Endothelial cell (in vitro differentiated cells): ENCODE results near the gene HASPIN. TPM values are rescaled to one million over a fixed set of nuclear protein-coding genes. Genes with fewer than 3 reads are reported as not detected.

Experiments
- DNase-seq: peaks from one replicate; pipeline ENCODE4 v3.0.0; 2021; ENCODE audit warnings: low spot score
- H3K27ac Mint-ChIP-seq: one replicate; pipeline ENCODE4 v1.8.0; 2021; ENCODE audit warnings: mixed read lengths, inconsistent platforms; ENCODE audit not compliant: unreplicated experiment
- H3K27me3 Mint-ChIP-seq: one replicate; pipeline ENCODE4 v1.8.0; 2021; ENCODE audit warnings: mild to moderate bottlenecking, moderate library complexity, mixed read lengths, inconsistent platforms; ENCODE audit not compliant: unreplicated experiment
- H3K36me3 Mint-ChIP-seq: one replicate; pipeline ENCODE4 v1.8.0; 2021; ENCODE audit warnings: mild to moderate bottlenecking, low read depth, mixed read lengths, inconsistent platforms; ENCODE audit not compliant: unreplicated experiment
- H3K4me1 Mint-ChIP-seq: one replicate; pipeline ENCODE4 v1.8.0; 2021; ENCODE audit warnings: mild to moderate bottlenecking, mixed read lengths, inconsistent platforms; ENCODE audit not compliant: unreplicated experiment
- H3K4me3 Mint-ChIP-seq: one replicate; pipeline ENCODE4 v1.8.0; 2021; ENCODE audit warnings: mild to moderate bottlenecking, mixed read lengths, inconsistent platforms; ENCODE audit not compliant: unreplicated experiment
- H3K9me3 Mint-ChIP-seq: one replicate; pipeline ENCODE4 v1.8.0; 2021; ENCODE audit warnings: mixed read lengths, inconsistent platforms; ENCODE audit not compliant: unreplicated experiment
- total RNA-seq: library from RNA; stranded (reverse); fragmentation: NEBNext Ultra II Directional; extraction: Animal tissue kit (Norgen Biotek cat#: 25700); gene quantifications from one replicate; pipeline ENCODE4 v1.2.1, GENCODE V29; 2021; ENCODE audit not compliant: unreplicated experiment
- TF ChIP-seq, protein P1 (sequence below): fragments of 200-600 bp; sonication (generic); IDR thresholded peaks from one replicate; pipeline ENCODE4 v1.5.0; 2021; ENCODE audit warnings: antibody characterized with exemption; ENCODE audit not compliant: unreplicated experiment

HASPIN gene
- total RNA-seq, 1 donor from 2014 or later, result 5.2 TPM

DNA sequence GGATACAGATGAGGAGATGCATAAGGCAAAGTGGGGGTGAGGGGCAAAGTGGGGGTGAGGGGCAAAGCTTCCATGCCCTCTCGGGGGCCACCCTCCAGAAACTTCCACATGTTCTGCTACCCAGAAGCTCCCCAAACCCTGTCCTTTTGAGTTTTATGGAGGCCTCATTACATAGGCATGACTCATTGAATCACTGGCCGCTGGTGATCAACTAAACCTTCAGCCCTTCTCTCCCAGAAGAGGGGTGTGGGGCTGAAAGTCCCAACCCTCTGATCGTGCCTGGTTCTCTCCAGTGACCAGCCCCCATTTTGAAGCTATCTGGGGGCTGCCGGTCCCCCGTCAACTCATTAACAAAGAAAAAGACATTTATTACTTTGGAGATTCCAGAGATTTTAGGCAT lies 49.8 kb downstream of the HASPIN start:
- Mint-ChIP-seq H3K4me1 (peaks cover 3% of the 10 kb centered on the region), H3K36me3 (peaks cover 2% of the 10 kb centered on the region), H3K27ac (no peak overlapping the region), H3K4me3 (no peak overlapping the region), H3K27me3 (peaks cover 3% of the 10 kb centered on the region), H3K9me3 (no peaks in the 10 kb centered on the region)
- no peak for DNase-seq
- TF ChIP-seq, protein P1, sequence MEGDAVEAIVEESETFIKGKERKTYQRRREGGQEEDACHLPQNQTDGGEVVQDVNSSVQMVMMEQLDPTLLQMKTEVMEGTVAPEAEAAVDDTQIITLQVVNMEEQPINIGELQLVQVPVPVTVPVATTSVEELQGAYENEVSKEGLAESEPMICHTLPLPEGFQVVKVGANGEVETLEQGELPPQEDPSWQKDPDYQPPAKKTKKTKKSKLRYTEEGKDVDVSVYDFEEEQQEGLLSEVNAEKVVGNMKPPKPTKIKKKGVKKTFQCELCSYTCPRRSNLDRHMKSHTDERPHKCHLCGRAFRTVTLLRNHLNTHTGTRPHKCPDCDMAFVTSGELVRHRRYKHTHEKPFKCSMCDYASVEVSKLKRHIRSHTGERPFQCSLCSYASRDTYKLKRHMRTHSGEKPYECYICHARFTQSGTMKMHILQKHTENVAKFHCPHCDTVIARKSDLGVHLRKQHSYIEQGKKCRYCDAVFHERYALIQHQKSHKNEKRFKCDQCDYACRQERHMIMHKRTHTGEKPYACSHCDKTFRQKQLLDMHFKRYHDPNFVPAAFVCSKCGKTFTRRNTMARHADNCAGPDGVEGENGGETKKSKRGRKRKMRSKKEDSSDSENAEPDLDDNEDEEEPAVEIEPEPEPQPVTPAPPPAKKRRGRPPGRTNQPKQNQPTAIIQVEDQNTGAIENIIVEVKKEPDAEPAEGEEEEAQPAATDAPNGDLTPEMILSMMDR, result no peak

DNA sequence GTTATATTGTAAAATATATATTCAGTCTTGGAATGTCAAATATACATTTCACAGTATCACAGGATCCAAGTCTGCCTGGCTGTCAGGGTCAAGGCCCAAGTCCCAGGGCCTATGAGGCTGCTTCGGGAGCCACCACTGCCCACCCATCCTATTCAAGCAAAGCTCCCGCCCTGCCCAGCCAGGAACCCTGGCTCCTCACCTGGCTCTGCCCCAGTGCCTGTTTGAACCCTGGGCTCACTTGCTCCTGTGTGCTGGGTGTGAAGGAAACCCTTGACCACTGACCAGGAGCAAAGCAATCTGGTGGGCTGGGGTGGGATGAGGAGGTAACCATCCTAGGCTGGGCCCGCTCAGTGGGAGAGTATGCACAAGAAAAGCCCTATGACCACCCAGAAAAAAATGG lies 50.3 kb downstream of the HASPIN start:
- Mint-ChIP-seq H3K9me3 (no peaks in the 10 kb centered on the region), H3K4me1 (peaks cover 2% of the 10 kb centered on the region), H3K36me3 (no peaks in the 10 kb centered on the region), H3K27me3 (peaks cover 3% of the 10 kb centered on the region), H3K27ac (no peak overlapping the region), H3K4me3 (no peak overlapping the region)
- TF ChIP-seq, protein P1, result no peak
- no peak for DNase-seq

Other genes with a start within 250 kb of the HASPIN start
- gene ASPA, start 247.9 kb upstream of the HASPIN start, total RNA-seq, result not detected
- not detected for gene TRPV3, start 166.1 kb upstream of the HASPIN start, total RNA-seq
- gene TRPV1, start 114.5 kb upstream of the HASPIN start, total RNA-seq, result 5.5 TPM
- gene SHPK, start 87.7 kb upstream of the HASPIN start, total RNA-seq, result 14.1 TPM
- 17.5 TPM for gene CTNS, start 87.1 kb upstream of the HASPIN start, total RNA-seq
- 148 TPM for gene TAX1BP3, start 55.3 kb upstream of the HASPIN start, total RNA-seq
- gene EMC6, start 55.1 kb upstream of the HASPIN start, total RNA-seq, result 43.0 TPM
- gene P2RX5, start 27.7 kb upstream of the HASPIN start, total RNA-seq, result 0.36 TPM
- gene ITGAE, start 77.3 kb downstream of the HASPIN start, total RNA-seq, result 30.0 TPM
- 84.4 TPM for gene NCBP3, start 122.3 kb downstream of the HASPIN start, total RNA-seq
- 4.1 TPM for gene CAMKK1, start 169.2 kb downstream of the HASPIN start, total RNA-seq
- gene P2RX1, start 192.6 kb downstream of the HASPIN start, total RNA-seq, result not detected
- gene ATP2A3, start 240.5 kb downstream of the HASPIN start, total RNA-seq, result 116 TPM